ENCODE measurements around the gene EIF4G3.

DNA sequence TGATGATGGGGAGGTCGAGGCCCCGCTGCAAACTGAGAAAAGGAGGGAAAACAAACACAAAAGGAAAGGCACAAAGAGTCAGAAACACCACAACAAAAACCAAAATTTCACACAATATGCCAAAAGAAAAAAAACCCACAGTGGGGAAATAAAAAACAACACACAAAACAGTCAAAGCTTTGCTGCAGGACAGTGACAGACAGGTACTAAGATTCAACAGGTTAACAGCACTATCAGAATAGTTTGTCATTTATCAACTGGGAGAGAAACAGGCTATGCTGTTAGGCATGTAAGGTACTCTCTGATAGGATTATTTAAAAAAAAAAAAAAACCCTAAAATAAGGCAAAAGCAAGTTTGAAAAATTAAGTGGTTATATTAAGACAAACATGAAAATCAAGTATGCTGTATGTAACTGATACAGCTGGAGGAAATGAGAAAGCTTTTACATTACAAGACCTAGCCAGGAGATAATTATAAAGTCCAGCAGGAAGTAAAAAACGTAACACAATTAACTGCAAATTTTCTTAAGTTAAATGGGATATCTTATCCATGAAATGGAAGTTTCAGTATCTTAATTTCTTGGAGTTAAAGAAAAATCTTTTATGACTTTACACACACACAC, 179.0 kb downstream of the EIF4G3 start:
- no peak for TF ChIP-seq ZFP30 (CRISPR knock-in tag; IDR thresholded peaks at IDR 0.05)
- TF ChIP-seq, protein P1, sequence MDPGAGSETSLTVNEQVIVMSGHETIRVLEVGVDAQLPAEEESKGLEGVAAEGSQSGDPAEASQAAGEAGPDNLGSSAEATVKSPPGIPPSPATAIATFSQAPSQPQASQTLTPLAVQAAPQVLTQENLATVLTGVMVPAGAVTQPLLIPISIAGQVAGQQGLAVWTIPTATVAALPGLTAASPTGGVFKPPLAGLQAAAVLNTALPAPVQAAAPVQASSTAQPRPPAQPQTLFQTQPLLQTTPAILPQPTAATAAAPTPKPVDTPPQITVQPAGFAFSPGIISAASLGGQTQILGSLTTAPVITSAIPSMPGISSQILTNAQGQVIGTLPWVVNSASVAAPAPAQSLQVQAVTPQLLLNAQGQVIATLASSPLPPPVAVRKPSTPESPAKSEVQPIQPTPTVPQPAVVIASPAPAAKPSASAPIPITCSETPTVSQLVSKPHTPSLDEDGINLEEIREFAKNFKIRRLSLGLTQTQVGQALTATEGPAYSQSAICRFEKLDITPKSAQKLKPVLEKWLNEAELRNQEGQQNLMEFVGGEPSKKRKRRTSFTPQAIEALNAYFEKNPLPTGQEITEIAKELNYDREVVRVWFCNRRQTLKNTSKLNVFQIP (CRISPR knock-in tag; IDR thresholded peaks at IDR 0.05; ENCODE audit: borderline replicate concordance, low read depth) = no peak
- no peak for TF ChIP-seq CSRNP3 (CRISPR knock-in tag; IDR thresholded peaks at IDR 0.05)
- no peak for TF ChIP-seq RARB (CRISPR knock-in tag; IDR thresholded peaks at IDR 0.05)
- TF ChIP-seq ZFP3 (CRISPR knock-in tag; IDR thresholded peaks at IDR 0.05) = no peak
- no peak for TF ChIP-seq ZNF70 (CRISPR knock-in tag; IDR thresholded peaks at IDR 0.05)
- no peak for TF ChIP-seq BACH2 (CRISPR knock-in tag; IDR thresholded peaks at IDR 0.05; ENCODE audit: borderline replicate concordance)
- TF ChIP-seq ARNTL (CRISPR knock-in tag; IDR thresholded peaks at IDR 0.05; ENCODE audit: borderline replicate concordance, low read depth) = no peak
- no peak for TF ChIP-seq ISL1 (CRISPR knock-in tag; IDR thresholded peaks at IDR 0.05)
- no peak for TF ChIP-seq OSR1 (CRISPR knock-in tag; IDR thresholded peaks at IDR 0.05)
- TF ChIP-seq PATZ1 (CRISPR knock-in tag; IDR thresholded peaks at IDR 0.05; ENCODE audit: borderline replicate concordance) = no peak
- no peak for TF ChIP-seq CREB5 (CRISPR knock-in tag; IDR thresholded peaks at IDR 0.05; ENCODE audit: low read depth)
- TF ChIP-seq ZC3H10 (CRISPR knock-in tag; IDR thresholded peaks at IDR 0.05) = no peak
- TF ChIP-seq ZNF565 (CRISPR knock-in tag; conservative IDR thresholded peaks at IDR 0.05; ENCODE audit: low read depth) = no peak
